Psoas muscle (tissue), 8 donors: ENCODE data around the gene ELP5. TPM values are rescaled to one million over a fixed set of nuclear protein-coding genes. Genes with fewer than 3 reads are reported as not detected.

Experiments used
- ATAC-seq, 4 donors: fragments of 200-7000 bp; cut with Tn5 transposase; one replicate each; pipeline ENCODE4 v1.9.1; 2020; ENCODE audit warnings: moderate library complexity in 3 of 4, mild to moderate bottlenecking in 2 of 4
- DNase-seq, 2 donors: peaks; one replicate each; pipeline ENCODE4 v3.0.0-alpha.2; 2020
- H3K27ac ChIP-seq: fragments of 200-600 bp; one replicate; pipeline ENCODE4 v1.8.0; 2022
- H3K27me3 ChIP-seq, 3 donors: fragments of 200-600 bp in 1 of 3; one replicate each; pipeline versions ENCODE4 v1.6.1 to v1.8.0; 2013 to 2022; ENCODE audit warnings: low read length in 2 of 3, mild to moderate bottlenecking in 2 of 3, moderate library complexity in 1 of 3; ENCODE audit not compliant: insufficient read depth in 3 of 3
- H3K36me3 ChIP-seq, 2 donors: fragments of 200-600 bp in 1 of 2; one replicate each; pipeline versions ENCODE4 v1.6.1 to v1.8.0; 2013 to 2022; ENCODE audit warnings: low read depth in 1 of 2, mild to moderate bottlenecking in 1 of 2, moderate library complexity in 1 of 2; ENCODE audit not compliant: insufficient read depth in 1 of 2
- H3K4me1 ChIP-seq: fragments of 200-600 bp; one replicate; pipeline ENCODE4 v1.8.0; 2022
- H3K4me3 ChIP-seq: fragments of 200-600 bp; one replicate; pipeline ENCODE4 v1.8.0; 2022; ENCODE audit warnings: mild to moderate bottlenecking
- H3K9me3 ChIP-seq: fragments of 200-600 bp; one replicate; pipeline ENCODE4 v1.8.0; 2022
- CTCF ChIP-seq: fragments of 200-600 bp; IDR thresholded peaks from one replicate; pipeline ENCODE4 v1.8.0; 2022; ENCODE audit warnings: antibody characterized with exemption
- WGBS, 3 donors: extraction: QIAGEN DNeasy Blood & Tissue Kit; methylation state at CpG; one replicate each; pipeline versions ENCODE4 v1.1.6 to v1.1.7; 2013; 5-methylcytosine and 5-hydroxymethylcytosine counted together
- intact Hi-C, 2 donors: fragments of 100-400 bp; cut with DNase I; formaldehyde crosslinking; loops; one replicate each; pipeline versions ENCODE4 v1.11.0 to v1.14.2; 2022
- polyA plus RNA-seq, 3 donors: library from polyadenylated mRNA; stranded (reverse); fragments of 200-250 nt; gene quantifications; one replicate each; pipeline ENCODE4 v1.2.3, GENCODE V29; 2013
- total RNA-seq, 4 donors: library from RNA; stranded (reverse); fragmentation: NEBNext Ultra II Directional in 2 of 4; extraction: Animal tissue kit (Norgen Biotek cat#: 25700) in 2 of 4; gene quantifications; one replicate each; pipeline versions ENCODE4 v1.2.1 to v1.2.4, GENCODE V29; 2021 to 2023
- donor health status: healthy with polysubstance abuse.
- donor health status: DM: no; HTN: no; CAD: no; lungs with moderate emphysema.
- donor health status: Bipolar disorder and iron deficiency.
- donor health status: healthy.
- donor health status: DM: yes; HTN: yes; CAD: no.
- donor health status: DM: no; HTN: no; CAD: no.
- donor health status: DM: no; HTN: no; CAD: no.
- donor health status: DM: yes; HTN: yes; CAD: no.

The ELP5 gene
- total and polyA plus RNA-seq, 7 donors, result 50.4 to 104 (median 81.0) TPM

- H3K27me3 ChIP-seq, result peaks cover 0 to 9% (median 0%) of the 10 kb centered on the region in 3 donors
- WGBS, 3 donors, result 4 to 7% (median 6%) methylated on average over 28 to 75 of the region's 75 CpGs
These were observed 42.0 kb downstream of the ELP5 start for GRCh38 chr17:7293816-7294613.

GRCh38 chr17:7294614-7295153, 42.7 kb downstream of the ELP5 start, which contains the start of gene YBX2:
TSS of gene YBX2 (minus strand) at chr17:7294639. CDS start at chr17:7294500, 139 bp downstream.
- intact Hi-C loops, result loop anchor here in 1 of 2 donors (5.0 kb wide), 1 partner anchor 247 kb away; no protein-coding TSS in a partner anchor
- DNase-seq (peak; percentile 81 to 93), ATAC-seq (peak; percentile 50 to 61 (median 51))
- Histone ChIP-seq H3K4me3 (peak within 1 kb of the TSS; percentile 58), H3K36me3 (no peaks in the 10 kb centered on the region), H3K27me3 (peaks cover 0 to 9% (median 0%) of the 10 kb centered on the region in 3 donors), H3K27ac (peak within 1 kb of the TSS; percentile 91), H3K4me1 (peaks cover 40% of the 10 kb centered on the region), H3K9me3 (no peaks in the 10 kb centered on the region)
- no peak for TF ChIP-seq CTCF
- 2 to 6% (median 2%) methylated on average over 18 to 57 of the region's 57 CpGs for WGBS, 3 donors

More at GRCh38 chr17:7293816-7294613, 42.0 kb downstream of the ELP5 start:
- Histone ChIP-seq H3K36me3 (no peaks in the 10 kb centered on the region), H3K4me1 (peaks cover 40% of the 10 kb centered on the region), H3K27ac (peak overlapping the region; percentile 91), H3K9me3 (no peaks in the 10 kb centered on the region), H3K4me3 (peak overlapping the region; percentile 58)
- no peak for ATAC-seq
- TF ChIP-seq CTCF, result no peak
- DNase-seq, result no peak
- intact Hi-C loops, result no loop called here

- H3K36me3 ChIP-seq, result no peaks in the 10 kb centered on the region
- DNase-seq (no peak), ATAC-seq (peak in 1 of 4 donors; percentile 10)
- TF ChIP-seq CTCF, result no peak
- 67 to 69% (median 69%) methylated on average over 38 to 42 of the region's 42 CpGs for WGBS, 3 donors
- intact Hi-C loops, result loop anchor here (1.0 to 5.0 kb wide), 5 partner anchors 15 to 248 kb away; partner anchors contain the start of genes ELP5 (in 1 of the 2) and SLC2A4 (in 1 of the 2)
- H3K27ac ChIP-seq, result peak overlapping the region; percentile 91
- H3K9me3 ChIP-seq, result no peaks in the 10 kb centered on the region
- peak overlapping the region; percentile 58 for H3K4me3 ChIP-seq
- H3K4me1 ChIP-seq, result peaks cover 35% of the 10 kb centered on the region
- H3K27me3 ChIP-seq, result peaks cover 0 to 9% (median 0%) of the 10 kb centered on the region in 3 donors
These were observed 43.5 kb downstream of the ELP5 start for GRCh38 chr17:7295230-7296180.

- WGBS, 3 donors, result 1 to 3% (median 2%) methylated on average over 51 of the region's 51 CpGs
- Histone ChIP-seq H3K4me1 (peaks cover 27% of the 10 kb centered on the region), H3K4me3 (peak overlapping the region; percentile 43), H3K27me3 (peaks cover 0 to 9% (median 0%) of the 10 kb centered on the region in 3 donors), H3K27ac (peak overlapping the region; percentile 91), H3K36me3 (no peaks in the 10 kb centered on the region), H3K9me3 (no peaks in the 10 kb centered on the region)
- TF ChIP-seq CTCF, result peak; percentile 98
- ATAC-seq (peak; percentile 82 to 92 (median 83)), DNase-seq (peak; percentile 90 to 95)
- intact Hi-C loops, result loop anchor here (1.0 to 5.0 kb wide), 5 partner anchors 16 to 249 kb away; partner anchors contain the start of genes ELP5 (in 1 of the 2) and SLC2A4 (in 1 of the 2)
These were observed 44.3 kb downstream of the ELP5 start for GRCh38 chr17:7296189-7296861.
